ENCODE measurements around the gene KCNK16.

KCNK16 gene

GRCh38 chr6:39266782-39267355 lies 55.6 kb downstream of the KCNK16 start:
- ChIA-PET POLR2A (no interaction called here), CTCF (interaction anchor here (0.7 to 1.6 kb wide), 6 partner anchors 8 to 1430 kb away, joined by 3 to 6 read pairs (median 4); no protein-coding TSS in a partner anchor)
- Histone ChIP-seq H3K4me3 (ENCODE audit: low read depth, low read length) (no peak overlapping the region), H3K4me1 (ENCODE audit: control insufficient read depth, insufficient read depth, low read length) (no peaks in the 10 kb centered on the region), H3K36me3 (ENCODE audit: control insufficient read depth in 2 of 2, insufficient read depth in 1 of 2, low read length in 2 of 2) (no peaks in the 10 kb centered on the region), H3K27ac (ENCODE audit: extremely low read depth, low read depth, low read length) (no peak overlapping the region), H3K9me3 (ENCODE audit: control insufficient read depth, insufficient read depth, low read depth, low read length) (no peaks in the 10 kb centered on the region)
- TF ChIP-seq, protein P1, sequence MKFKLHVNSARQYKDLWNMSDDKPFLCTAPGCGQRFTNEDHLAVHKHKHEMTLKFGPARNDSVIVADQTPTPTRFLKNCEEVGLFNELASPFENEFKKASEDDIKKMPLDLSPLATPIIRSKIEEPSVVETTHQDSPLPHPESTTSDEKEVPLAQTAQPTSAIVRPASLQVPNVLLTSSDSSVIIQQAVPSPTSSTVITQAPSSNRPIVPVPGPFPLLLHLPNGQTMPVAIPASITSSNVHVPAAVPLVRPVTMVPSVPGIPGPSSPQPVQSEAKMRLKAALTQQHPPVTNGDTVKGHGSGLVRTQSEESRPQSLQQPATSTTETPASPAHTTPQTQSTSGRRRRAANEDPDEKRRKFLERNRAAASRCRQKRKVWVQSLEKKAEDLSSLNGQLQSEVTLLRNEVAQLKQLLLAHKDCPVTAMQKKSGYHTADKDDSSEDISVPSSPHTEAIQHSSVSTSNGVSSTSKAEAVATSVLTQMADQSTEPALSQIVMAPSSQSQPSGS (tag by site-specific recombination; IDR thresholded peaks at IDR 0.05; ENCODE audit: low read depth) = no peak
- no peak for TF ChIP-seq TSHZ1 (tag by site-specific recombination; IDR thresholded peaks at IDR 0.05; ENCODE audit: borderline replicate concordance)
- TF ChIP-seq ZNF600 (tag by site-specific recombination; IDR thresholded peaks at IDR 0.05) = no peak
- no peak for TF ChIP-seq ZNF404 (tag by site-specific recombination; IDR thresholded peaks at IDR 0.05)
- no peak for TF ChIP-seq ZNF223 (tag by site-specific recombination; IDR thresholded peaks at IDR 0.05)
- TF ChIP-seq ZNF214 (tag by site-specific recombination; IDR thresholded peaks at IDR 0.05; ENCODE audit: borderline replicate concordance) = no peak
- no peak for TF ChIP-seq ZNF768 (tag by site-specific recombination; IDR thresholded peaks at IDR 0.05)
- TF ChIP-seq ZNF560 (tag by site-specific recombination; IDR thresholded peaks at IDR 0.05; ENCODE audit: borderline replicate concordance) = no peak
- no peak for TF ChIP-seq ZNF785 (tag by site-specific recombination; IDR thresholded peaks at IDR 0.05)
- TF ChIP-seq, protein P2, sequence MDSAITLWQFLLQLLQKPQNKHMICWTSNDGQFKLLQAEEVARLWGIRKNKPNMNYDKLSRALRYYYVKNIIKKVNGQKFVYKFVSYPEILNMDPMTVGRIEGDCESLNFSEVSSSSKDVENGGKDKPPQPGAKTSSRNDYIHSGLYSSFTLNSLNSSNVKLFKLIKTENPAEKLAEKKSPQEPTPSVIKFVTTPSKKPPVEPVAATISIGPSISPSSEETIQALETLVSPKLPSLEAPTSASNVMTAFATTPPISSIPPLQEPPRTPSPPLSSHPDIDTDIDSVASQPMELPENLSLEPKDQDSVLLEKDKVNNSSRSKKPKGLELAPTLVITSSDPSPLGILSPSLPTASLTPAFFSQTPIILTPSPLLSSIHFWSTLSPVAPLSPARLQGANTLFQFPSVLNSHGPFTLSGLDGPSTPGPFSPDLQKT (IDR thresholded peaks at IDR 0.05; ENCODE audit: borderline replicate concordance, low read depth, low read length) = no peak
- no peak for TF ChIP-seq ZNF549 (tag by site-specific recombination; IDR thresholded peaks at IDR 0.05)
- no peak for TF ChIP-seq ZNF791 (tag by site-specific recombination; IDR thresholded peaks at IDR 0.05)
- no peak for TF ChIP-seq SP3 (tag by site-specific recombination; IDR thresholded peaks at IDR 0.05)
- no peak for TF ChIP-seq ZBTB8A (tag by site-specific recombination; IDR thresholded peaks at IDR 0.05)
- no peak for TF ChIP-seq ZNF366 (tag by site-specific recombination; conservative IDR thresholded peaks at IDR 0.05)
- no peak for TF ChIP-seq ZNF596 (tag by site-specific recombination; IDR thresholded peaks at IDR 0.05)

- no peaks in the 10 kb centered on the region for H3K9me3 ChIP-seq (ENCODE audit: control insufficient read depth, insufficient read depth, low read depth, low read length)
- no peaks in the 10 kb centered on the region for H3K36me3 ChIP-seq (ENCODE audit: control insufficient read depth in 2 of 2, insufficient read depth in 1 of 2, low read length in 2 of 2)
- no peak overlapping the region for H3K27ac ChIP-seq (ENCODE audit: extremely low read depth, low read depth, low read length)
- H3K4me1 ChIP-seq (ENCODE audit: control insufficient read depth, insufficient read depth, low read length) = no peaks in the 10 kb centered on the region
- ChIA-PET POLR2A (no interaction called here), CTCF (interaction anchor here (0.7 to 1.6 kb wide), 5 partner anchors 9 to 1430 kb away, joined by 3 to 6 read pairs (median 4); no protein-coding TSS in a partner anchor)
- no peak overlapping the region for H3K4me3 ChIP-seq (ENCODE audit: low read depth, low read length)
- no peak for TF ChIP-seq PATZ1 (tag by site-specific recombination; IDR thresholded peaks at IDR 0.05)
- TF ChIP-seq SCRT2 (tag by site-specific recombination; IDR thresholded peaks at IDR 0.05) = peak; percentile 64
These were observed 56.1 kb downstream of the KCNK16 start for GRCh38 chr6:39266375-39266774.

Measured in HEK293 (cell line).